HG02610 (cell line): ENCODE measurements around the gene FAM149B1.
"Not testable (repeated sequence)": the region's sequence is repeated elsewhere in the genome, so short reads cannot be mapped to it uniquely, and the experiment has no call there.

Source experiments
- ATAC-seq: cut with Tn5 transposase; IDR thresholded peaks from one replicate; pipeline ENCODE4 v1.9.1; 2021; ENCODE audit warnings: mild to moderate bottlenecking, moderate library complexity; ENCODE audit not compliant: unreplicated experiment

Gene FAM149B1

DNA sequence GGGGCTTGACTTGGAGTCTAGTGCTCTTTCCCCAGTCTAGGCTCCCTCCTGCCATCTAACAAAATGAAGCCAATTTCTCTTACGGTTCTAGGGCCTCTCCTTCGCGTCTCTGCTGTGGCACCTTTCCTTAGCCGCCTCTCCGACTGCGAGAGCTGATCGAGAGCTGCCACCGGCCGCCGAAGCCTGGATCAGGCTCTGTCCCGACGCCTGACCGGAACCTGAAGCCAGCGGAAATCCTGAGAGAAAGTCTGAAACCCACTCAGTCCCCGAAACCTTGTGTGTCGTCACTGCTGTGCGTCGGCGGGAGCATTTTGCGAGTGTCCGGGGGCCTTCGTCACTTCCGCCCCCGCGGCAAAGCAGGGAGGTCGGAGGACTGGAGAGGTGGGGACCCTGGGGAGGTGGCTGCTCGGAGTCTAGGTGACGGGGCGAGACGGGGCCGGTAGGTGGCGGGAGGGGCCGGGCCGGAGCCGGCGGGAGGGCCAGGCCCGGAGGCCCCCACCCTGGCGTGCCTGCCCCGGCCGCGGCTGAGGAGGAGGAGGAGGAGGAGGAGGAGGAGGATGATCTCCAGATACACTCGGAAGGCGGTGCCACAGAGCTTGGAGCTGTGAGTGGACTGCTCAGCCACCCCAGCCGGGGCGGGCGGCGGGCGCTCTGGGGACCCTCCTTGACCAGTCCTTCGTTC lies at the start of gene FAM149B1, which contains the start of gene ECD:
TSS of gene FAM149B1 (plus strand) at position 337 of the 682 bp plus-strand sequence. CDS start at position 558, 221 bp downstream.
TSS of gene ECD (minus strand) at position 226 of the 682 bp plus-strand sequence. CDS start 4,071 bp downstream, outside the sequence.
- peak; percentile 87 for ATAC-seq

DNA sequence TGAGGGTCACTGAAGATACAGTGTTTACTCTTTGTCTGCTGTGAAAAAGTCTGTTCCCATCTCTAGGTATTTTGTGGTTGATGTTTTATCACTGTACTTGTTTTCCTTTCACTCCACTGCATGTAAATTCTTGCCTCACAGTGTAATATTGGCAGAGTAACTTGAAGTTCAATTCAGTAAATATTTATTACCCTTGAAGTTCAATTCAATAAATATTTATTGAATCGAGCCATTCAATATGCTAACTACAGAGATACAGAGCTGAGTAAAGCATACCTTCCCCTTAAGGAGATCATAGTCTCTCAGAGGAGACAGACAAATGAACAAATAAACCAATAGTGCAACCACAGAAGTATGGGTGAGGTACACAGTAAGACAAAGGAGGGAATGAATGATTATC lies 48.5 kb upstream of the FAM149B1 start:
- no peak for ATAC-seq

DNA sequence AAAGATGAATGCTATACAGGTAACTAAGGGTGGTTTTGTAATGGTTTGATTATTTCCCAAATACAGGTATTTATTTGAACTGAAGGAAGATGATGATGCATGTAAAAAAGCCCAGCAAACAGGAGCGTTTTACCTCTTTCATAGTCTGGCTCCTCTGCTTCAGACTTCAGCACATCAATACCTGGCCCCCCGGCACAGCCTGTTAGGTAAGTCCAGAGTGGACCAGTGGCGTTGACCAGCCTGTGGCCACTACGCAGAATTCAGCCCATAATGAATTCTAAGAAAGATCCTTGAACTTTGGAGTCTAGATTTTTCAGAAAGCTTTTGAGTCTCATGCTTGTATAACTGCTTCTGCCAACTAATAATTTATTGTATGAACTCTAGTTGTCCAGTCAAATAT lies 48.0 kb upstream of the FAM149B1 start:
- ATAC-seq: no peak

DNA sequence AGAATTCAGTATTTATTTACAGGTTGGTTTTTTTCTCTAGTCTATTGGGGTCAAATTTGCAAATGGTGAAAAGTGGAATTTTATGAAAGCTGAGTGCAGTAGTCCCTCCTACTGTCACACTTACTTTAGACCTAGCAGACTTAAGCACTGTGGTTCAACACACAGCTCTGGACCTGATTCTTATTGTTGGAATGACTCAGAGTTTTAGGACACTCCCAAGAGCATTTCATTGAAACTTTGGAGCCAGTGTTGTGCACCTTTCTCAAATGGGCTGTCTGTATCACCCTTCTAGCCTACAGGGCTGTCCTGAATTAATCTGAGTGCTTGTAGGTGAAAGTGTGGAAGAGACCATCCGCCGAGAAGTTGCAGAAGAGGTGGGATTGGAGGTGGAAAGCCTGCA lies 41.6 kb upstream of the FAM149B1 start:
- ATAC-seq: no peak

DNA sequence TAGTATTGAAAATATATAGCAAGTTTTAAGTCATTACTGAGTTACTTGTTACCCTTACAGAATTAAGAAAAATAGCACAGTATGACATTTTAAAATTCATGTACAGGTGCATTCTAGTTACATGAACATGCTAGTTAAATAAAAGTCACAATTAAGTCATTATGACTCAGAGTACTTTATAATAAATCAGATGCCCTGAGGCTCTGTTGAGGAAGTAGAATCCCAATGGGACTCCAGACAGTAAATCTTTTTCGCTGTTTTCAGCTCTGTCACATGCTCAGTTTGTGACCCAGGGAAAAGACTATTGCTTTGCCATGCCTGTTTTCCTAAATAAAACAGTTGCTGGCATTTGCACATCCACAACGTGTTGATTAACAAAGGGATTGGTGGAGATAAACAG lies 36.6 kb upstream of the FAM149B1 start:
- no peak for ATAC-seq

DNA sequence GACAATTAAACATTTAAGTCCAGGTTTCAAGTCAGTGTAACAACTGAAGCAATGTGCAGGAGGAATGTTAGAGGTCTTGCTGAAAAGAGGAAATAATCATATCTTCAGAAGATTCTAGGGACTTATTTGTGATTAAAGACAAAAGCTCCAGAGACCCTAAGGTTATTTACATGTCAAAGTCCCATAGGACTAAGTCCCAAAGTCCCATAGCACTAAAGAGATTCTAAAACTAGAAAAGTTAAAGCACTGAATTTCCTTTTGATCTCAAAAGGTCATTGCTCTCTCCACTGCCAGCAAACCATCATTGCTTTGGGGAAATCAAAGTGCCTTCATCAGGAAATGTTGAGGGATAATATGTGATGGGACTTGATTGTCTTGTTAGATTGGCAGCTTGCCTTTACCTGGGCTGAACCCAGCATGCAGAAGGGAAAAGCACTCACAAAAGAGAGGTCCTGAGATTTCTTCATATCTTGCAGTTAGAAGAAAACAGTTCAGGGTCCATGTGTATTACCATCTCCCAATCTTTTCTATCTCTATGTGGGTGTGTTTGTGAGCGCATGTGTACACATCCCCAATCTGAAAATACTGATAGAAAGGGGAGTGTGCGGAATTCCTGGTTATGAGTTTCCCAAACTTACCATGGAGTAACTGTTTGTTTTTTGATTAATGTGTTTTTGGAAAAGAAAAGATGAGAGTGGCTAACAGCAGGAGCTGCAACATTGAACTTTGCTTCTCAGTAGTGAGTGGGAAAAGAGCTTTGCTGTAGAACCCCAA lies 35.8 kb upstream of the FAM149B1 start:
- no peak for ATAC-seq

DNA sequence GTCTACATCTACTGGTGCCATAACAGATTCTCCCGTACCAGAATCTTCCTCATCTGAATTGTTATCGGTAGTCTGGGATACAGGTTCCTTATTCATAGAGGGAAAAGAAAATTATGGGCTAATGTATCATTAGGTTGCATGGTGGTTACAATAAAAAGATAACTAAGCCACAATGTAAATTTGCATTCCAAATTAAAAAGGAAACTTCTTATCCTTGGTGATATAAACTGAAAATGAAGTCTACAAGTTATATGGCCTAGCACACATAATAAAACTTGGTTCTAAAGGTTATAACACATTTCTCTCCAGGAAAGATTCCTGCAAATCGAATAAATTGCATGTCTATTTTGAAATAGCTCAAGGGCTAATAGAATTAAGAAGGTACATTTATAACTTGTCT lies 33.2 kb upstream of the FAM149B1 start:
- ATAC-seq: no peak

DNA sequence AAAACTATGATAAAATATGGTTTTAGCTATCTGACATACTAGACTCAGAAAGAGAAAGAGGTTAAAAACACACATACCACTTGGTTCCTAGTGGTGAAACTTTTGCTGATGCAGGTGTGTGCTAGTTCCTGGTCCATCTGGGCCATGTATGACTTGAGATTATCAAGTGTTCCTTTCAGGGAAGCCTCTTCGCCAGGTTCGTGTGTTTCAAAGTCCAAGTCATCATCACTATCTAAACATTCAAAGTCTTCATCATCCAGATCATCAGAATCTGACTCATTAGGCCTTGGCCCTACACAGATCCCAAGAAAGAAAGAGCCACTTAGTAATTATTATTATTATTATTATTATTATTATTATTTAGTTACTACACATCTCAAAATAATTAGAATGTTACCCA lies 31.3 kb upstream of the FAM149B1 start:
- no peak for ATAC-seq

DNA sequence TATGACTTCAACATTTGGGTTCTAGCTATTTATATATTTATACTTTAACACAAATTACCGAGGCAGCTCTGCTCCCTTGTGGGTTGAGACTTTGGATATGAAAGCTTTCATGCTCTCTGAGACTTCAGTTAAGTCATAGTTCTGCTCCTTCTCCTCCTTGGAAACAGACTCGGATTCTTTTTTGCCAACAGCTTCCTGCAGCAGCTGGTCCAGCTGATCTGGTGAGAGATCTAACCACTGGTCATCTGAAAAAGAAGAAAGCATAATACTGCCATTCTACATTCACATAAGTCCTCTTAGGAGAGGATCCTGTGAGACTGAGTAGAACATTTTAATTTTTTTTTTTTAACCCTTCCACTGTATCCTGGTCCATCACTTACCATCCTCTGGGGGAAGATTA lies 28.7 kb upstream of the FAM149B1 start:
- no peak for ATAC-seq

DNA sequence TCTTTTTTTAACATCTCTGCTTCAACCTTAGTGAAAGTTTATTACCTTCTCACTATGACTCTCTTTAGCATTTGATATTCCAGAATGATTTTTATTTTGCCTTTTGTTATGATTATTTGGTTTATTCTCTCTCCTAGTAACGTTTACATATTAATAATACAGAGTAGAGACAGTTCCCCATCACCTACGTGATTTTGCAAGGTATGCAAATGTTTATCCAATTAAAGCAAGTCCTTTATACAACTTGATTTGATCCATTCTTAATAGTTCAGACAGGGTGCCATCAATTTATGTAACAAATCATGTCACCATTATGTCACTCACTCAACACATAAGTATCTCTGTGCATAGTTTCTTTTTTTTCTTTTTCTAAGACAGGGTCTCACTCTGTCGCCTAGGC lies 26.3 kb upstream of the FAM149B1 start:
- ATAC-seq: no peak

DNA sequence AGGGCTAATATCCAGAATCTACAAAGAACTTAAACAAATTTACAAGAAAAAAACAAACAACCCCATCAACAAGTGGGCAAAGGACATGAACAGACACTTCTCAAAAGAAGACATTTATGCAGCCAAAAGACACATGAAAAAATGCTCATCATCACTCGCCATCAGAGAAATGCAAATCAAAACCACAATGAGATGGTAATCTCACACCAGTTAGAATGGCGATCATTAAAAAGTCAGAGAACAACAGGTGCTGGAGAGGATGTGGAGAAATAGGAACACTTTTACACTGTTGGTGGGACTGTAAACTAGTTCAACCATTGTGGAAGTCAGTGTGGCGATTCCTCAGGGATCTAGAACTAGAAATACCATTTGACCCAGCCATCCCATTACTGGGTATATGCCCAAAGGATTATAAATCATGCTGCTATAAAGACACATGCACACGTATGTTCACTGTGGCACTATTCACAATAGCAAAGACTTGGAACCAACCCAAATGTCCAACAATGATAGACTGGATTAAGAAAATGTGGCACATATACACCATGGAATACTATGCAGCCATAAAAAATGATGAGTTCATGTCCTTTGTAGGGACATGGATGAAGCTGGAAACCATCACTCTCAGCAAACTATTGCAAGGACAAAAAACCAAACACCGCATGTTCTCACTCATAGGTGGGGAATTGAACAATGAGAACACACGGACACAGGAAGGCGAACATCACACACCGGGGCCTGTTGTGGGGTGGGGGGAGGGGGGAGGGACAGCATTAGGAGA lies 17.1 kb upstream of the FAM149B1 start:
- ATAC-seq: not testable (repeated sequence)

DNA sequence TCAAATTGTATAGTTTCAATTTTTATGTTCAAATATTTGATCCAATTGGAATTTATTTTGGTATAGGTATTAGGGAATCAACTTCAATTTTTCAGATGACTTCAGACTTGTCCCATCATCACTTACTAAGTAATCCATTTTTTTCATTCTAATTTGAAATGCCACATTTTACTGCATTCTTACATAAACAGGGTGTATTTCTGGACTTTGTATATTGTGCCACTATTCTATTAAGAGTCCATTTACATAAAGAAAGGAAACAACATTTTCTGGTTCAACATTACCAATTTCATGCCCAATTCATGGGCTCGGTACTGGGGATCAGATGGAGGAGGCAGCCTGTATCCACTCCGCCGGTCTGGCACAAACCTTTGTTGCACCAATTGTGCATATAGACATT lies 15.9 kb upstream of the FAM149B1 start:
- ATAC-seq: no peak

DNA sequence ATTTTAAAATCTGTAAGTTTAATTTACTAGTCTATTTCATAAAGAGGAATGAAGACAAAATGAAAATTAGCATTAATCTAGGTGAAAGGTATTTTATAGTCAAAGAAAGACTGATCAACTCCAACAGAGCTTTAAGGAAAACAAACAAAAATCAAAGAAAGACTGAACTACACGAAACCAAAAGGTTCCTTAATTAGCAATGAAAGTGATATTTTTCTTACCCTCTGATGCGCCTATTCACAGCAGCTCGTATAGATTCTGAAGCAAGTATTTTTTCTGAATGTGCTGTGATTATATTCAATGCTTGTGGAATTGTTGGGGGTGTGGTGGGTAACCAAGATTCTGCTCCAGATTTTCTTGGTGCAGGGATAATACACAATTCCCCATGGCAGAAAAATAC lies 11.9 kb upstream of the FAM149B1 start:
- no peak for ATAC-seq

DNA sequence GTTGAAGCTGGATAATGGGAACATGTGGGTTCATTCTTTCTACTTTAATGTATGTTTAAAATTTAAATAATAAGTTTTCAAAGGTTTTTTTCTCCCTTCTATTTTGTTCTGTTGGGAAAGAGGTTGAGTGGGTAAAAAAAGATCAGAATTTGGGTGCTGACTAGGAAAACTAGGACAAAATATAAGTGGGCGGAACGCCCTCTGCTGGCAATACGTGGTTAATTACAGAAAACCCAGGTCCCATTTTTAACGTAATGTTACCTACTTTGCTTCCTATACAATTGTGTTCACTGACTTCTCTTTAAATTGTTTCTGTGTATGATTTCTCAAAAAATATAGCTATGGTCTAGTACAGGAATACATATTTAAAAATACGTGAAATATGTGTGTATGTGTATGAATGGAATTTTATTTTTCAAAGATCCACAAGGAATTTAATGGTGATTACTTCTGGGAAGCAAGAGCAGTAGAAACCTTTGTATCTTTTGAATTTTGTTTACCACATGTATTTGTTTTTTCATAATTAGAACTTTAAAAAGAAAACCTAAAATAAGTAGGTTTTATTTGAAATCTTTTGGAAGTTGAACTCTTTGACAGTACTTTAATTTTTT lies 8.8 kb upstream of the FAM149B1 start:
- ATAC-seq: no peak

DNA sequence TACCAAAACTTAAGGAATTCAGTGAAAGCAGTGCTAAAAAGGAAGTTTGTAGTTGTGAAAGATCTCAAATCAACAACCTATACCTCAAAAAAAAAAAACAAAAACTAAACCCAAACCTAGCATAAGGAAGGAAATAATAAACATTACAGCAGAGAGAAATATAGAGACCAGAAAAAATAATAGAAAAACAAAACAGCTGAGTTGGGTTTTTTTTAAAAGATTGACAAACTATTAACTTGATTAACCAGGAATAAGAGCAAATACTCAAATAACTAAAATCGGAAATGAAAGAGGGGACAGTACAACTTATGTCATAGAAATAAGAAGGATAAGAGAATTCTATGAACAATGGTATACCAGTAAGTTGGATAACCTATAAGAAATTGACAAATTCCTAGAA lies 6.8 kb upstream of the FAM149B1 start:
- no peak for ATAC-seq

DNA sequence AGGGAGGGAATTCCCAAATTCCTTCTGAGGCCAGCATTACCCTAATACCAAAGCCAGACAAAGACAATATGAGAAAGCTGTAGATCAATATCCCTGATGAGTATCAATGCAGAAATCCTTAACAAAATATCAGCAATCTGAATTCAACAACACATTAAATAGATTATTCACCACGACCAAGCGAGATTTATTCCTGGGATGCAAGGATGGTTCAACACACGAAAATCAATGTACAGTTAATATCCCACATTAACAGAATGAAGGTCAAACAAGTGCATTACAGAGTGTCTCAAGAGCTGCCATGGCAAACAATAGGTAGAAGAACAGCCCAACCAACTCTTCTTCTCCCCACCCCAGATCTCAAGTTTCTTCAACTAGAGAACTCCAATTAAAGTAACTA lies 6.3 kb upstream of the FAM149B1 start:
- no peak for ATAC-seq

DNA sequence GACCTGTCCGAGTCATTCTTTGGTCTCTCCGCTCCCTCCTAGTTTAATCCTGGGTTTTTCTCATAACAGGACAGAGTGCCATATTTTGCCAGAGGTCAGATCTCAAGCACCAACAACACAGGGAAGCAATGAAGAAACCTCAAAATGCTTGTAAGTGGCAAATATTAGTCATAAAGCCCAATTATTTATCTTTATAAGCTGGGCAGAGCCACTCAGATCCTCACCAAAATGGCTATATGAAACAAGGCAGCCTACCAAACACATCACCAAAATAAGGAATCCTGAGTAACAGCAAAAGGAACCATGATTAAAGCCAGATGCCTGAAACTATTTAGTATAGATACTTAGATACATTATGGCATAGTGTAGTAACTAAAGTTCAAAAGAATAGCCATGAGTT lies 4.8 kb upstream of the FAM149B1 start:
- no peak for ATAC-seq

DNA sequence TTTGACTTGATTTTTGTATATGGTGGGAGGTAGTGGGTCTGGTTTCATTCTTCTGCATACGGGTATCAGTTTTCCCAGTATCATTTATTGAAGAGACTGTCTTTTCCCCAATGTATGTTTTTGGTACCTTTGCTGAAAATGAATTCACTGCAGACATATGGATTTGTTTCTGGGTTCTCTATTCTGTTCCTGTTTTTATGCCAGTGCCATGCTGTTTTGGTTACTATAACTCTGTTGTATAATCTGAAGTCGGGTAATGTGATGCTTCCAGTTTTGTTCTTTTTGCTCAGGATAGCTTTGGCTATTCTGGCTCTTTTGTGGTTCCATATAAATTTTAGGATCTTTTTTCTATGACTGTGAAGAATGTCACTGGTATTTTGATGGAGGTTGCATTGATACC lies 947 bp upstream of the FAM149B1 start:
- ATAC-seq: no peak

DNA sequence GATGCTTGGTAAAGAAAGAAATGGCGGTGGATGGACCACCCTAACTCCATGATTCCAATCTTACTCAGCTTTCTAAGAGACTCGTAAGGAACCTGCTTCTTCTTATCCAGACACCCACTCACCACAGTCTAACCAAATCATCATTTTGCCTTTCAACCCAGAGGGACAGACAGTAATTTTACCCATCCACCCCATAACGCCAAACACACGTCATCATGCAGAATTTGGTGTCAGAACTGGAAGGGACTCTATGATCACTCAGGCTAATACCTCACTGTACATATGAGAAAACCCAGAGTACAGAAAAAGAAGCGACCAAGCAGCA lies 499 bp upstream of the FAM149B1 start:
- no peak for ATAC-seq

DNA sequence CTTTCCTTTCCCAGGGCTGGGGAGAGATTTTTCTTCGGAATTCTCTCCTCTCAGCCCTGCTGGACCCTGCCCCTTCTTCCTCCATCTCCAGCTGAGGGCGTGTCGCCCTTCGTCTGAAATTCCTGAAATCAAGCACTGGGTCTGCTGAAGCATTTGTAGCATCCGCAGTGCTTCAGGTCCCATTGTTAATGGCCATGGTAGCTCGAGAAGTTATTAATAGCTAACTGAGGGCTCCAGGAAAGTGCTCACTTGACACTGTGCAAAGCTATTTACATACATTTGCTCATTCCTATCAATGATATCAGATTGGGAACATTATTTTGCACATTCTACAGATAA lies 515 bp downstream of the FAM149B1 start:
- peak; percentile 18 for ATAC-seq

DNA sequence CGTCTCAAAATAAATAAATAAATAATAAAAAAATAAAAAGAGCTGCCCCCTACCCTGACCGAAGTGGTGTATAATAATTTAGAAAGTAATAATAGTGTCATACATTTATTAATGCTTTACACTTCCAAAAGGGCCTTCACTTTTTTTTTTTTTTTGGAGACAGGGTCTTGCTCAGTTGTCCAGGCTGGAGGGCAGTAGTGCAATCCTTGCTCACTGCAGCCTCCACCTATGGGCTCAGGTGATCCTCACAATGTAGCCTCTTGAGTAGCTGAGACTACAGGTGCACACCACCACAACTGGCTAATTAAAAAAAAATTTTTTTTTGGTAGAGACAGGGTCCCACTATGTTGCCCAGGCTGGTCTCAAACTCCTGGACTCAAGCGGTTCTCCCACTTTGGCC lies 1.4 kb downstream of the FAM149B1 start:
- no peak for ATAC-seq

DNA sequence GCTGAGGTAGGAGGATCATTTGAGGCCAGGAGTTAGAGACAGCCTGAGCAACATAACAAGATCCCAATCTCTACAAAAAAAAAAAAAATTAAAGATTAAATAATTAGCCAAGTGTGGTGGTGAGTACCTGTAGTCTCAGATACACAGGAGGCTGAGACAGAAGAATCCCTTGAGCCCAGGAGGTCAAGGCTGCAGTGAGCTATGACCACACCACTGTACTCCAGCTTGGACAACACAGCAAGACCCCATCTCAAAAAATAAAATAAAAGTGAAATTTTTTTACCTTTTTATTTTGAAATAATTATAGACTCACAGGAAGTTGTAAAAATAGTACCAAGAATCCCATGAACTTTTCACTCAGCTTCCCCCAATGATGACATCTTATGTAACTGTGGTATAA lies 4.9 kb downstream of the FAM149B1 start:
- ATAC-seq: no peak
